ENCODE results near the gene ESPN. TPM values are rescaled to one million over a fixed set of nuclear protein-coding genes. Genes with fewer than 3 reads are reported as not detected.

ESPN gene
- total and polyA plus RNA-seq, 2 of the 4 experiments (the other 2 are of a cell fraction): under 0.01 to 0.02 TPM

GRCh38 chr1:6420454-6421042 is 4.0 kb upstream of the ESPN start:
- Histone ChIP-seq H3K18ac (ENCODE audit: low read depth, low read length) (no peak overlapping the region), H3K9ac (ENCODE audit: low read depth, low read length) (no peak overlapping the region), H2BK15ac (ENCODE audit: low read depth, low read length) (no peak overlapping the region), H2AFZ (replicated peaks; ENCODE audit: low read length, poor library complexity) (peak overlapping the region; percentile 14), H3K4me3 (ENCODE audit: insufficient read depth, low read depth, low read length) (no peak overlapping the region), H3K4me2 (ENCODE audit: low read depth, low read length) (no peak overlapping the region; the same call in 1 of the 2 replicates), H2BK20ac (ENCODE audit: low read depth, low read length) (no peak overlapping the region), H3K56ac (ENCODE audit: extremely low read depth, insufficient read depth, low read length) (no peak overlapping the region), H4K5ac (ENCODE audit: low read depth, low read length) (no peak overlapping the region), H3K27ac (ENCODE audit: insufficient read depth, low read length) (no peak overlapping the region), H3K23ac (ENCODE audit: low read depth, low read length) (no peak overlapping the region), H3K9me1 (ENCODE audit: insufficient read depth, low read length) (no peaks in the 10 kb centered on the region), H3K36me3 (ENCODE audit: control insufficient read depth, insufficient read depth, low read length) (no peaks in the 10 kb centered on the region), H3K4me1 (ENCODE audit: control insufficient read depth, insufficient read depth, low read length) (no peaks in the 10 kb centered on the region; the same call in 1 of the 2 replicates), H4K20me1 (ENCODE audit: insufficient read depth, low read length) (peaks cover 11% of the 10 kb centered on the region; the same call in 1 of the 2 replicates), H3K14ac (replicated peaks; ENCODE audit: low read depth, low read length) (no peak overlapping the region), H2AK9ac (replicated peaks; ENCODE audit: low read depth, low read length, poor library complexity) (peak overlapping the region; percentile 28), H4K8ac (ENCODE audit: low read depth in 2 of 2, low read length in 2 of 2) (no peak overlapping the region), H3K27me3 (ENCODE audit: control insufficient read depth, insufficient read depth, low read length) (peaks cover 91% of the 10 kb centered on the region), H3K9me3 (ENCODE audit: control insufficient read depth, insufficient read depth, low read length) (no peaks in the 10 kb centered on the region), H2BK5ac (ENCODE audit: low read depth, low read length, poor library complexity, severe bottlenecking) (no peak overlapping the region), H2AK5ac (ENCODE audit: low read depth, low read length) (no peak overlapping the region), H3K79me1 (ENCODE audit: low read depth in 1 of 2, low read length in 2 of 2) (no peaks in the 10 kb centered on the region), H3K4ac (ENCODE audit: low read depth, low read length) (no peak overlapping the region), H4K91ac (ENCODE audit: insufficient read depth, low read depth, low read length) (no peak overlapping the region), H2BK120ac (ENCODE audit: low read depth, low read length) (no peak overlapping the region)
- in situ Hi-C loops (cut with MboI; ENCODE audit: low sequenced_read_pairs): no loop called here
- ATAC-seq (ENCODE audit: low read depth) (no peak), DNase-seq (no peak)
- dilution Hi-C loops (cut with HindIII; ENCODE audit: low sequenced_read_pairs, unreplicated experiment): no loop called here
- CTCF ChIA-PET: interaction anchor here (3.7 kb wide), 1 partner anchor 18 kb away, joined by 13 read pairs; no protein-coding TSS in a partner anchor
- no peak for TF ChIP-seq RFX5 (IDR thresholded peaks at IDR 0.05; ENCODE audit: low read depth, low read length)
- TF ChIP-seq NFE2L2 (IDR thresholded peaks at IDR 0.05; ENCODE audit: low read depth, low read length): no peak
- no peak for TF ChIP-seq MXI1 (IDR thresholded peaks at IDR 0.05; ENCODE audit: borderline replicate concordance, low read depth, low read length)
- TF ChIP-seq POLR2A (IDR thresholded peaks at IDR 0.05; ENCODE audit: low read depth, low read length): no peak
- no peak for TF ChIP-seq CHD1 (IDR thresholded peaks at IDR 0.05; ENCODE audit: low read depth, low read length)
- no peak for TF ChIP-seq MAFK (IDR thresholded peaks at IDR 0.05; ENCODE audit: low read depth, low read length)
- POLR2A ChIA-PET (ENCODE audit: unreplicated experiment): no interaction called here
- 2% methylated on average over 25 of the region's 44 CpGs; no CpG with 5 or more reads in 1 of the 2 experiments for WGBS, 2 experiments (ENCODE audit: extremely low coverage in 2 of 2, insufficient read length in 1 of 2)
- intact Hi-C loops (cut with micrococcal nuclease): no loop called here
- no TSS peak for BruUV-seq (replicated peaks)
